BE2C (cell line): ENCODE measurements around the gene RSPH4A.

Experiments
- DNase-seq: peaks from one replicate; pipeline ENCODE4 v3.0.0-alpha.2; 2020
- H3K27me3 ChIP-seq: fragments of 250-450 bp; sonication (Bioruptor Pico); 2 replicates; pipeline ENCODE4 v1.5.1; 2020; ENCODE audit warnings: mild to moderate bottlenecking
- H3K36me3 ChIP-seq: fragments of 250-450 bp; sonication (Bioruptor Pico); 2 replicates; pipeline ENCODE4 v1.5.1; 2020; ENCODE audit warnings: mild to moderate bottlenecking
- H3K4me1 ChIP-seq: fragments of 250-450 bp; sonication (Bioruptor Pico); 2 replicates; pipeline ENCODE4 v1.5.1; 2020
- H3K4me3 ChIP-seq: 2 replicates; pipeline ENCODE4 v1.5.1; 2011; ENCODE audit warnings: low read depth, low read length
- H3K9me3 ChIP-seq: fragments of 250-450 bp; sonication (Bioruptor Pico); 2 replicates; pipeline ENCODE4 v1.5.1; 2020
- CTCF ChIP-seq: IDR thresholded peaks from 2 replicates; pipeline ENCODE4 v1.5.1; 2012; ENCODE audit warnings: mild to moderate bottlenecking, low read depth, low read length

RSPH4A gene

DNA sequence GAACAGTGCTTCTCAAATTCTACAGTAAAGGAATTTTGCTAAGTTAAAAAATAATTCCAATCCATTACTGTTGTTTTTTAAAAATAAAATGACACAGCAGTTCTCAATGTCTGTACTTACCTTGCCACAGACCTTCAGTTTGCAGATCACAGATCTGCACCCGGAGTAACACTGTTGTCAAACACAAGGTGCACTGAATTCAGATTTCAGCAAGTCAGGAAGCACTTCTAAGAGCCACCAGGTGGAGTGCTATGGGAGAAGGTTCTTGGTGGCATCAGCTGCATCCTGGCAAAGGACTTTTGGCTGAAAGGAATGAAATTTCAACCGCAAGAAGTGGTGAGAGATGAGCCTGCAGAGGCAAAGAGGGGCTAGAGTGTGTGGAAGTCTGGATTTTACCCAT lies 17.4 kb downstream of the RSPH4A start:
- H3K4me1 ChIP-seq: no peaks in the 10 kb centered on the region
- DNase-seq: no peak
- H3K9me3 ChIP-seq: no peaks in the 10 kb centered on the region
- no peak overlapping the region for H3K4me3 ChIP-seq
- peaks cover 9% of the 10 kb centered on the region for H3K36me3 ChIP-seq
- TF ChIP-seq CTCF: peak; percentile 46
- no peaks in the 10 kb centered on the region for H3K27me3 ChIP-seq

DNA sequence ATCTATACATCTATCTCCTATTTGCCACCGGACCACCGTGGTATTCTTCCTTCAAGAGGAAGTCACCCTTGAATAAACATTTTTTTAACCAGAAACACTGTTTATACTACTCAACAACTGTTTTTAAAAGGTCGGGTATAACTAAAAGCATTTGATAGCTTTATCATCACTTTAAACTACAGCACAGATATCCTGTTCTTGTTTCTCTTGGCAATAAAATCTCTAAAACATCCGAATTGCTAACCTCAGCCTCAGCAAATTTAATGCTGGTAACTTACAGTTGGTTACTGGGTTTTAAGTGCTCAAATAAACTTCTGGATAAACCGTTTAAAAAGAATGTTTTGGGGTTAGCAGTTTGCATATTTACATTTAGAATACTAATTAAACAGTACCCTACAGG lies 31.9 kb downstream of the RSPH4A start:
- H3K27me3 ChIP-seq: no peaks in the 10 kb centered on the region
- no peak overlapping the region for H3K4me3 ChIP-seq
- no peak for DNase-seq
- no peaks in the 10 kb centered on the region for H3K4me1 ChIP-seq
- no peak for TF ChIP-seq CTCF
- no peaks in the 10 kb centered on the region for H3K9me3 ChIP-seq
- H3K36me3 ChIP-seq: peaks cover 18% of the 10 kb centered on the region

DNA sequence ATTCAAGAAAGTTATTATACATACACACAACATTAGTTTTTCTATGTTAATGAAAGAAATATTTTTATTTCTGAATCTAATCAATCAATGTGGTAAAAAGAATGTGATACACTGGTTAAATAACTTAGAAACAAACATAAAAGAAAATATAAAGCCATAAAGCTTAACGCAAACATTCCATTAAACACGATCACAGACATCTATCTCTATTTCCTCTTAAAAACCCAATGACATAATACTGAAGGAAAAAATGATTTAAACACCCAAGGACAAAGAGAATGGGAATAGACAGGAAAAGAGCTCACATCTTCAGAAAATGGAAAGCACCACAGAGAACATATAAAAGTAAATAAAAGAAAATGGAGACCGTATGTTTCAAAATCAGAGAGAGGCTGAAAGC lies 32.9 kb downstream of the RSPH4A start:
- Histone ChIP-seq H3K36me3 (peaks cover 18% of the 10 kb centered on the region), H3K27me3 (no peaks in the 10 kb centered on the region), H3K4me1 (no peaks in the 10 kb centered on the region), H3K9me3 (no peaks in the 10 kb centered on the region), H3K4me3 (no peak overlapping the region)
- no peak for DNase-seq
- no peak for TF ChIP-seq CTCF

DNA sequence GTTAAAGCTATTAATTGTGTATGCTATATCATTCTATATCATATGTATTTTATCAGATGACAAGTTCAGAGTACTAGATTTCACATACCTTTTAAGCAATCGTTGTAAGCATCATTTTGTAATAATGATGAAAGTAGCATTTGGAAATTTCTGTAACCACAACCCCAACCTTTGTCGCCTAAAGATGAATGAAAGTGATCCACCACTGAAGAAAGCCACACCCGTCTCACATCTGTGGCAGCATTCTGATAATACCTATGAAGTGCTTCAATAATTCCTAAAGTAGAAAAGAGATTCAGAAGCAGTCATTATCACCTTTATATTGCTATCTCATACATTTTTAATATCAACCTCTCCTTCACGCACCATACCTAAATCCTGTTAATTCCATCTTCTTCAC lies 35.6 kb downstream of the RSPH4A start:
- no peaks in the 10 kb centered on the region for H3K9me3 ChIP-seq
- no peak overlapping the region for H3K4me3 ChIP-seq
- H3K27me3 ChIP-seq: no peaks in the 10 kb centered on the region
- no peak for TF ChIP-seq CTCF
- no peak for DNase-seq
- H3K4me1 ChIP-seq: no peaks in the 10 kb centered on the region
- H3K36me3 ChIP-seq: peaks cover 13% of the 10 kb centered on the region

- no peak for TF ChIP-seq CTCF
- no peak overlapping the region for H3K4me3 ChIP-seq
- H3K36me3 ChIP-seq: peaks cover 4% of the 10 kb centered on the region; the same call in 1 of the 2 replicates
- DNase-seq: no peak
- H3K9me3 ChIP-seq: no peaks in the 10 kb centered on the region
- H3K4me1 ChIP-seq: no peaks in the 10 kb centered on the region
- H3K27me3 ChIP-seq: no peaks in the 10 kb centered on the region
Measured at GRCh38 chr6:116661594-116661993, 45.3 kb downstream of the RSPH4A start.

DNA sequence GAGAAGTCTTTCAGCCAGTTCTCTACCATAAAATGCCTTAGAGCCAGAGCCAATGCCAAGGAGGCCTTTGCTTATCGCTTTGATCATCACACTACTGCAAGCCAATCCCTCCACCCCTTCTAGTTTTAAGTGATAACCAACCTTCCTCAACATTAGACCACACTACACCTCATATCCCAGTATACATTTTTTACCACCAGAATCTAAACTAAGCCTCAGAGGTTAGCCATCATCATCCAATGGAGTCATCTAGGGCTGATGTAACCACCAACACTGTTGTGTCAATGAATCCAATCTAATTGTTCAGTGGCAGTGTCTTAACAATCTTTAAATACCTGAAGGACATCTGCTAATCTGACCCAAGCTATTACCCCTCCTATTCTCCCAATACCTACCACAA lies 45.9 kb downstream of the RSPH4A start:
- DNase-seq: no peak
- TF ChIP-seq CTCF: no peak
- Histone ChIP-seq H3K9me3 (no peaks in the 10 kb centered on the region), H3K4me3 (no peak overlapping the region), H3K36me3 (peaks cover 4% of the 10 kb centered on the region; the same call in 1 of the 2 replicates), H3K4me1 (no peaks in the 10 kb centered on the region), H3K27me3 (no peaks in the 10 kb centered on the region)
